Astrocyte of the cerebellum (primary cell): ENCODE results near the gene AGAP4.
"Not testable (repeated sequence)": the region's sequence is repeated elsewhere in the genome, so short reads cannot be mapped to it uniquely, and the experiment has no call there.

Experiments used
- DNase-seq: peaks from one replicate; pipeline ENCODE4 v3.0.0-alpha.2; 2011; ENCODE audit warnings: low read depth
- H3K4me3 ChIP-seq: 2 replicates; pipeline ENCODE4 v1.5.1; 2011; ENCODE audit warnings: mild to moderate bottlenecking, low read depth, low read length, moderate library complexity
- in situ Hi-C: cut with HindIII; loops from 2 replicates; pipeline ENCODE4 v1.10.0; 2017; ENCODE audit warnings: low sequenced_read_pairs
- TF ChIP-seq, protein P1 (sequence below): IDR thresholded peaks from 2 replicates; pipeline ENCODE4 v1.5.1; 2012; ENCODE audit warnings: low read length, low read depth, moderate library complexity, mild to moderate bottlenecking; ENCODE audit errors: missing control alignments

AGAP4 gene

DNA sequence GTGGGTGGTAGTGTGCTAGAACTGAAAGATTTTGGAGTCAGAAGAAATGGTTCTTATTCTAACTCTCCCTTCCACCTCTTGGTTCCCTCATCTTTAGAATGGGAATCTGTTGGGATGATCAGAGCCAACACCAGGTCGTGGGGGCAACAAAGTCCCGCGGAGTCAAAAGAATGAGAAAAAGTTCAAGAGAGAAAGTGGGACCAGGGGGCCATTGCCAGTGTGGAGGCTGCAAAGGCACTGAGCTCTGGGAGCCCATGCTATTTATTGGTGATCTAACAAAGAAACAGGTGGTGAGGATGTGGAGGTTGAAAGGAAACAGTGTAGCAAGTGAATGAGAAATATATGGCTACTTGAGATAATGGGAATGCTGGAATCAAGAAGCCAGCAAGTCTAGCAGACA is 29.4 kb downstream of the AGAP4 start:
- TF ChIP-seq, protein P1, sequence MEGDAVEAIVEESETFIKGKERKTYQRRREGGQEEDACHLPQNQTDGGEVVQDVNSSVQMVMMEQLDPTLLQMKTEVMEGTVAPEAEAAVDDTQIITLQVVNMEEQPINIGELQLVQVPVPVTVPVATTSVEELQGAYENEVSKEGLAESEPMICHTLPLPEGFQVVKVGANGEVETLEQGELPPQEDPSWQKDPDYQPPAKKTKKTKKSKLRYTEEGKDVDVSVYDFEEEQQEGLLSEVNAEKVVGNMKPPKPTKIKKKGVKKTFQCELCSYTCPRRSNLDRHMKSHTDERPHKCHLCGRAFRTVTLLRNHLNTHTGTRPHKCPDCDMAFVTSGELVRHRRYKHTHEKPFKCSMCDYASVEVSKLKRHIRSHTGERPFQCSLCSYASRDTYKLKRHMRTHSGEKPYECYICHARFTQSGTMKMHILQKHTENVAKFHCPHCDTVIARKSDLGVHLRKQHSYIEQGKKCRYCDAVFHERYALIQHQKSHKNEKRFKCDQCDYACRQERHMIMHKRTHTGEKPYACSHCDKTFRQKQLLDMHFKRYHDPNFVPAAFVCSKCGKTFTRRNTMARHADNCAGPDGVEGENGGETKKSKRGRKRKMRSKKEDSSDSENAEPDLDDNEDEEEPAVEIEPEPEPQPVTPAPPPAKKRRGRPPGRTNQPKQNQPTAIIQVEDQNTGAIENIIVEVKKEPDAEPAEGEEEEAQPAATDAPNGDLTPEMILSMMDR, result no peak
- in situ Hi-C loops, result no loop called here
- no peak overlapping the region for H3K4me3 ChIP-seq
- DNase-seq, result no peak

DNA sequence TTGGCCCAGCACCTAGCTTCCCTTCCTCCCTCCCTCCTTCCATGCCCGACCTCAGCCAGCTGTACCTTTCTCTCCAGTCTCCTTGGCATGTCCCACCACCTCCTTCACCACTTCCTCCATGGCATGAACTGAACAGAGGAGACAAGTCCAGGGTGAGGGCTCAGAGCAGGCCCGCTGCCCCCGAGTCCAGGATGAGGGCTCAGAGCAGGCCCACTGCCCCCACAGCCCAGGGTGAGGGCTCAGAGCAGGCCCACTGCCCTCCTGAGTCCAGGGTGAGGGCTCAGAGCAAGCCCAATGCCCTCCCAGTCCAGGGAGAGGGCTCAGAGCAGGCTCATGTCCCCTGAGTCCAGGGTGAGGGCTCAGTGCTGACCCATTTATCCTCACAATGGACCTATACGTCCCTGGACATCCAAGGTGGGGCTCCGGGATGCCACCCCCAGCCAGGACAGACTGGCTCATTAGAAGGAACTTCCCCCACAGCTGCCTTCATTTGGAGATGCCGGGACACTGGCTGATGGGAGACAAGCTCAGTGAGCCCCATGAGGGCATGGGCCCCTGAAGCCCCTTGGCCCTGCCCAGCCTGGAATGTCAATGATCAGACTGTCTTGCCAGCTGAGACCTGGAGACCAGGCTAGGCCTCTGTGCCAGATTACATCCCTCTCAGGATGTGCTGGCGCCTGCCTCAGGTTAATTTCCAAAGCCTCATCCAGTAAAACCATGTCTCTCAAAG is 30.0 kb downstream of the AGAP4 start:
- no peak for DNase-seq
- in situ Hi-C loops, result no loop called here
- TF ChIP-seq, protein P1, result no peak
- no peak overlapping the region for H3K4me3 ChIP-seq

DNA sequence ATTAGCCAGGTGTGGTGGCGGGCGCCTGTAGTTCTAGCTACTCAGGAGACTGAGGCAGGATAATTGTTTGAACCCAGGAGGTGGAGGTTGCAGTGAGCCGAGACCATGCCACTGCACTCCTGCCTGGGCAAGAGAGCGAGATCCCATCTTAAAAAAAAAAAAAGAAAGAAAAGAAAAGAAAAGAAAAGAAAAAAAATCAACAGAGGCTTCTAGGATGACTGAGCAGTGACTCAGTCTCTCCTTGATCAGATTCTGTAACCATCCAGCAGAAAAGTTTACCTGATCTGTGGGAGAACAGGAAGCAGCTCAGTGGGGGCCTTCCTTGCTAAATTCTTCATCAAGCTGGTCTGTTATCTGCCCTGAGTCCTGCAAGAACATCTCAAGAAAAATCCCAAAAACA is 33.2 kb downstream of the AGAP4 start:
- in situ Hi-C loops, result not testable (repeated sequence)
- peak; percentile 19 for DNase-seq

DNA sequence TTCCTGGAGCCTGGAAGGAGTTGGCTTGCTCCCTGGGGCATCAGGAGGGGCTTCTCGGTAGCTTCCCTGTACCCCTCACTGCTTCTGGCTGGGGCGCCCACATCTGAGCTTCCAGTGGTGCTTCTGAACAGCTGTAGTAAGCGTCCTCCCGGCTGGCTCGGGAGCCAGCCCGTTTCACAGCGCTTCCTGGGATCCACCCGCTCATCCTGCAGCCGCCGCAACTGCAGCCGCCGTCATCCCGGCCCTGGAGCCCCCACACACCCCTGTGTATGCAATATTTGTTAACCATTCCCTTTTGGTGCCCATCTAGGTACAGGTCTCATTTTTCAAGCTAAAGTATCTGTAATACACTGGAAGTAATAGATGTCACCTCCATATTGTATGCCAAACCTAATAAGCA is 34.3 kb downstream of the AGAP4 start:
- in situ Hi-C loops, H3K4me3 ChIP-seq, DNase-seq: not testable (repeated sequence)

More for the DNA sequence above, 33.2 kb downstream of the AGAP4 start:
- H3K4me3 ChIP-seq, result not testable (repeated sequence)

DNA sequence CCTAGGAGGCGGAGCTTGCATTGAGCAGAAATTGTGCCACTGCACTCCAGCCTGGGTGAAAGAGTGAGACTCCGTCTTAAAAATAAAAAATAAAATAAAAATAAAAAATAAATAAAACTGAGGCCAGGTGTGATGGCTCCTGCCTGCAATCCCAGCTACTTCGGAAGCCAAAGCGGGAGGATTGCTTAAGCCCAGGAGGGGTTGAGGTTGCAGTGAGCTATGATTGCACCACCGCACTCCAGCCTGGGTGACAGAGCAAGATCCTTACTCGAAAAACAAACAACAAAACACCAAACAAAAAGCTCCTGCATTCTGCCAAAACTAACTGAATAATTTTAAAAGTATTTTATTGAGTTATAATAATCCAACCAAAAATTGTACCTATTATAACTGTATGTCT is 36.2 kb downstream of the AGAP4 start:
- no peak overlapping the region for H3K4me3 ChIP-seq
- in situ Hi-C loops, result no loop called here
- TF ChIP-seq, protein P1, result no peak
- DNase-seq, result no peak

DNA sequence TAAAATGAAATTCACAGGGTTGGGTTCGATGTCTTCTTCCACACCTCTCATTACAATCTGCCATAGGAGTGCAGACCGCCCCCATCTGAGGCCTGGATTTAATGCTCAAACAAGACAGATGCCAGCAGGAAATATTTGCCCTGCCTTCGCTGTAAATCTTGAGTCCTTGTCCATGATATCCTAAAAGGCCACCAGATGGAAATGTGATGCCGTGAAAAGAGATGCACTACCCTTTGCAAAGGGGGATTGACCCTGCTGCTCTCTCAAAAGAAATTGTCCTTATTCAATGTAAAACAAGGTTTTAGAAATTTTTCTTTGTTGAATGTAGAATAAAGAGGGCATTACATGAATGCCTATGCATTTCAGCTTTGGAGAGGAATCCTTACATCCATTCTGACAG is 37.5 kb downstream of the AGAP4 start:
- H3K4me3 ChIP-seq, result no peak overlapping the region
- TF ChIP-seq, protein P1, result peak; percentile 24
- in situ Hi-C loops, result no loop called here
- DNase-seq, result peak; percentile 9

DNA sequence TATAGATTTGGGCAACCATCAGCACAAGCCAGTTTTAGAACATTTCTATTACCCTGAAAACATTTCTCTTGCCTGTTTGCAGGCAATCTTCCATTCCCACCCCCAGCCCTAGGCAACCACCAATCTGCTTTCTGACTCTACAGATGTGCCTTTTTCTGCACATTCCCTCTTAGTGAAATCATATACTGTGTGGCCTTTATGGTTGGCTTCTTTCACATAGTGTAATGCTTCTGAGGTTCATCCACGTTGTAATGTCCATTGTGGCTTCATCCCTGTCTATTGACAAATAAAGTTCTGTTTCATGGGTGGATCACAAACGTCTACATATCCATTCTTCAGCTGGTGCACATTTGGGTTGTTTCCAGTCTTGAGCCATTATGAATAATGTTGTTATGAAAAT is 42.3 kb downstream of the AGAP4 start:
- DNase-seq, H3K4me3 ChIP-seq, in situ Hi-C loops: not testable (repeated sequence)

DNA sequence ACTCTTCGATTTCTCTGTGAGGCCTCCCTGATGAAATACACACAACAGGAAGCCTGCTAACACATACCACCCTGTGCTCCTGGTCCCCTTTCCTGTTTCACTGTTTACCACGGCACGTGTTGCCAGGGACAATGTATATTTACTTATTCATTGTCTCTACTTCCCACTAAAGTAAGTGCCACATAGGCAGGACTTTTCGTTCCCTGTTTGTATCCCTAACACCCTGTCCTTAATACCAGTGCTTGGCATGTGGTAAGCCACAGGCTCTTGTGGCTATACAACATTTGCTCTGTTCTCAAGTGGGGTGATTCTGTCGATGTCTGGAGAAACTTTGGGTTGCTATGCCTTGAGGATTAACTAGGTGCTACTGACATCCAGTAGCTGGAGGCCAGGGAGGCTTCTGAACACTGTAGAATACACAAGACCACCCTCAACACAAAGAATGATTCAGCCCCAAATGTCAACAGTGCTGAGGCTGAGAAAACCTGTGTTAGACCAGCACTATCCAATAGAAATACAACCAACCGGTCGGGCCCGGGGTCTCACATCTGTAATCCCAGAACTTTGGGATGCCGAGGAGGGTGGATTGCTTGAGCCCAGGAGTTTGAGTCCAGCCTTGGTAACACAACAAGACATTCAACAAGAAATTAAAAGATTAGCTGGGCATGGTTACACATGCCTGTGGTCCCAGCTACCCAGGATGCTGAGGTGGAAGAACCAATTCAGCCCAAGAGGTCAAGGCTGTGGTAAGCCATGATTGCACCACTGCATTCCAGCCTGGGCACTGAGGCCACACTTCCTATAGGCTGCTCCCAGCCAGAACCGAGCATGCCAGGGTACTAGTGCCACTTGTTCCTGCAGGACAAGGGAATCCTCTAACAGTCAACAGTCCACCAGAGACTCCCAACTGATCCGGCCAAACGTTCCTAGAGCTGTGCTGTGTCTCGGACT is 44.0 kb downstream of the AGAP4 start:
- peak; percentile 50 for DNase-seq
- H3K4me3 ChIP-seq, in situ Hi-C loops: not testable (repeated sequence)

DNA sequence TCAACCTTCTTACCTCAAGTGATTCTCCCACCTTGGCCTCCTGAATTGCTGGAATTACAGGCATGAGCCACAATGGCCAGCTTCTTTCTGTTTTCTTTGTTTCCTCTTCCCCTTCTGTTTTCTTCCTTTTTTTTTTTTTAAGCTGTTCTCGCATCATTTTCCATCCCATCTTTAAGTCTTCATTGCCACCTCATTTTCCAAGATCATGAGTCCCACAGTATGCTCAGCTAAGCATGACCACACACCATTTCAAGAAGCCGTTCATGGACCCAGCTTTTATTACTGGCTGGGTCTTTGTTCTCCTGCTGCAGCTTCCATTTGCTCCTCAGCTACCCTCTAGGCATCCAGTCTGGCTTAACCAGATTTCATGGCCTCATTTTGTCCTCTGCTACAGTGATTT is 52.5 kb downstream of the AGAP4 start:
- DNase-seq, in situ Hi-C loops, H3K4me3 ChIP-seq: not testable (repeated sequence)

DNA sequence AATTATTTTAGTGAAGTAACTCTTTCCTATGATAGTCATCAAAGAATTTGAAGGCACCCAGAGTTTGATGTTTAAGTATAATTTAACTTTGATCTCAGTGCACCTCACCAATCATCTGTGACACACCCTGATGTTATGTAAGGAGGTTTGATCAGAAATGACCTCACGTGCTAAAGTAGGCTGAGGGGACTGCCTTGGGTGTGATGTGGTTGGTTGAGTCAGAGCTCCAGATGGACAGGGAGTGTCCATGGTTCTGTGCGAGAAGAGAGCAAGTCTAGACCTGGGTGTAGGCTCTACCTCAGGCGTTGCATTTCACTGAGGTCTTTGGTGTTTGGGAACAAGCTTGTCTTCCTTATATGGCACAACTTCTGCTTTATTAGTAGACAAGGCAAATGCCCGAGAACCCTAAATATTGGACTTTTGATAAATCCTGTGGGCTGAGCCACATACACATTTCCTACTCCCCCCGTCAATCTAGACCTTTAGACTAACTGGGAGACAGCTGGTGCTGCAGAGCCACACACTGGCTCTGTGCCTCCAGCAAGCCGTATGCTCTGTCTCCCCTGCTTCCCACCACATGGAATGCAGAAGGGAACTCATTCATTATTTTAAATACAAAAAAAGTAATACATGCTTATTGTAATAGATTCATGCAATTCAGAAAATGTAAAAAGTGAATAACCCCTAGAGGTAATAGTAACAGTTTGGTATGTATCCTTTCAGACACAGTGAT is 56.4 kb downstream of the AGAP4 start:
- DNase-seq, in situ Hi-C loops: not testable (repeated sequence)

DNA sequence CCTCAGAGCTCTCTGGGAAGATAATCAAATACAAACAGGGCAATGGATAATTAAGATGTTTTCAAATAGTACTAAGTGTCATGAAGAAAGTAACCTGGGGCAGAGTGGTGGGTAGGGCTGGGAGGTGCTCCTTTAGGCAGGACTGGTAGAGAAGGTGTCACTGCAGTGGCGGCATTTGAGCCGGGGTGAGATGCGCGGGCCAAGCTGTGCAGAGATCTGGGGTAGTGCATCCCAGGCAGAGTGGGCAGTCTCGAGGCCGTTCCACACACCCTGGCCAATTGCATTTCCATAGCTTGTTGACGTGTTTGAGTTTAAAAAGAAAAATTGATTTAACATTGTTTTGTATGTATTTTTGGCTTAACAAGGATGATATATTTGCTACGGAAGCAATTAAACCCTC is 57.3 kb downstream of the AGAP4 start:
- in situ Hi-C loops, DNase-seq, H3K4me3 ChIP-seq: not testable (repeated sequence)

More for the DNA sequence above, 56.4 kb downstream of the AGAP4 start:
- H3K4me3 ChIP-seq, result not testable (repeated sequence)

DNA sequence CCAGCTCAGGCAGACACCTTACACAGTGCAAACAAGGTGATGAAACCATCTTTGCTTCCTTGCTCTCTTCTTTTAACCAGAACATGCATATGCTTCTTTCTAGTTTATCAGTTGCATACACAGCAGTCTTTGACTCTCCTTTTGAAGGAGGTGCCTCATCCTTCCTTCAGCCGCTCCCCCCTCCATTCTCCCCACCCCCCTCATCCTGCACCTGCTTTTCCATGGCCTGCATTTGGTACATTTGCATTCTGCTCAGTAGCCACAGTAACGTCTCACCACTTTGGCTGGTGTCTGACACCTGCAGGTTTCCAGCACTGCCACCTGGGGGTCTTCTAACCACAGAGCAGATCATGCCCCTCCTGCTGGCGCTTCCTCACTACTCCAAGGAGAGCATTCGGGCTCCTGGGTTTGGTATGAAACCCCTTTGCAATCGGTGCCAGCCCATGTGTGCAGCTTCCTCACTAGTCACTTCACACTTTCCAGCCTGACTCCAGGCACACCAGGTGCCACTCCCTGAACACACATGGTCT is 60.0 kb downstream of the AGAP4 start:
- H3K4me3 ChIP-seq, DNase-seq, in situ Hi-C loops: not testable (repeated sequence)
